H1 (cell line): Measurements from ENCODE around the gene PLLP. TPM values are rescaled to one million over a fixed set of nuclear protein-coding genes. Genes with fewer than 3 reads are reported as not detected.

Experiments used
- EZH2 ChIP-seq: fragments of 200-600 bp; sonication (generic); IDR thresholded peaks from 2 replicates; pipeline ENCODE4 v1.7.1; 2012; ENCODE audit warnings: low read depth, mild to moderate bottlenecking, moderate library complexity, low read length, inconsistent platforms; ENCODE audit not compliant: severe bottlenecking
- RBBP5 ChIP-seq: IDR thresholded peaks from 2 replicates; pipeline ENCODE4 v1.7.1; 2012; ENCODE audit warnings: low read depth, mild to moderate bottlenecking, inconsistent platforms, low read length, moderate library complexity, borderline replicate concordance
- polyA plus RNA-seq, 7 experiments: library from polyadenylated mRNA; depleted of rRNA in 3 of 7; stranded (reverse) in 5 of 7; unstranded in 2 of 7; fragments of >200 nt in 5 of 7; fragments of 200-250 nt in 2 of 7; gene quantifications; 1 replicate in 5 of 7; 2 replicates in 1 of 7; 4 replicates in 1 of 7; pipeline versions ENCODE4 v1.2.1 to v1.2.3, GENCODE V29; 2011 to 2013; ENCODE audit warnings: missing spikeins in 2 of 7, mixed read lengths in 2 of 7
- total RNA-seq: library from RNA; stranded (reverse); fragmentation: NEBNext Ultra II Directional; extraction: Animal tissue kit (Norgen Biotek cat#: 25700); gene quantifications from 2 replicates; pipeline ENCODE4 v1.2.1, GENCODE V29; 2021

PLLP gene
- total and polyA plus RNA-seq, 2 of the 8 experiments (the other 6 are each of a cell fraction or from before 2014, with no cell fraction given) = 2.9 to 10.6 TPM

DNA sequence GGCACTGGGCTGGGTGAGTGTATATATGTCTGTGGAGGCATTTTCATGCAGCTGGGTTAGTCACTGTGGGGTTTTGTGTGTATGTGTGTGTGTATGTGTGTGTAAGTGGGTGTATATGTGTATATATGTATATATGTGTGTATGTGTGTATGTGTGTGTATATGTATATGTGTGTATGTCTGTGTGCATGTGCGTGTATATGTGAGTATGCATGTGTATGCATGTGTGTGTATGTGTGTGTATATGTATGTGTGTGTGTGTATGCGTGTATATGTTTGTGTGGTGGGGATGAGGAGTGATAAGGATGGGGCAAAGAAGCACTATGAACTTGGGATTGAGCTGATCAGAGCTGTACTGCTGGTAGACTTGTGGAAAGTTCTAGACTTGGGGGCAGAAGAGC lies 29.0 kb upstream of the PLLP start (continued):
- TF ChIP-seq EZH2 (no peak), RBBP5 (no peak)
